ENCODE results near the gene CGN.

CGN gene

GRCh38 chr1:151493042-151493441 is 18.1 kb upstream of the CGN start:
- TF ChIP-seq MAX (IDR thresholded peaks at IDR 0.05; ENCODE audit: low read depth, low read length) (no peak), POLR2A (IDR thresholded peaks at IDR 0.05; ENCODE audit: extremely low read depth, insufficient read length) (no peak)
- DNase-seq (ENCODE audit: low read depth), result no peak
- H3K4me3 ChIP-seq (ENCODE audit: low read depth, low read length), result no peak overlapping the region

GRCh38 chr1:151494741-151495281 is 16.4 kb upstream of the CGN start:
- TF ChIP-seq MYC (IDR thresholded peaks at IDR 0.05; ENCODE audit: low read depth, low read length), result no peak
- no peak for TF ChIP-seq POLR2A (IDR thresholded peaks at IDR 0.05; ENCODE audit: extremely low read depth, insufficient read length)
- no peak for TF ChIP-seq MAX (IDR thresholded peaks at IDR 0.05; ENCODE audit: low read depth, low read length)
- no peak for TF ChIP-seq CTCF (IDR thresholded peaks at IDR 0.05; ENCODE audit: low read depth, low read length)
- no peak for DNase-seq (ENCODE audit: low read depth)
- no peak overlapping the region for H3K4me3 ChIP-seq (ENCODE audit: low read depth, low read length)

- no peak for TF ChIP-seq POLR2A (IDR thresholded peaks at IDR 0.05; ENCODE audit: extremely low read depth, insufficient read length)
- no peak for TF ChIP-seq CTCF (IDR thresholded peaks at IDR 0.05; ENCODE audit: low read depth, low read length)
- TF ChIP-seq MYC (IDR thresholded peaks at IDR 0.05; ENCODE audit: low read depth, low read length), result no peak
- no peak for TF ChIP-seq MAX (IDR thresholded peaks at IDR 0.05; ENCODE audit: low read depth, low read length)
- no peak for DNase-seq (ENCODE audit: low read depth)
- H3K4me3 ChIP-seq (ENCODE audit: low read depth, low read length), result no peak overlapping the region
Measured at GRCh38 chr1:151495316-151495715, 15.9 kb upstream of the CGN start.

- no peak overlapping the region for H3K4me3 ChIP-seq (ENCODE audit: low read depth, low read length)
- no peak for DNase-seq (ENCODE audit: low read depth)
- TF ChIP-seq CTCF (IDR thresholded peaks at IDR 0.05; ENCODE audit: low read depth, low read length) (no peak), POLR2A (IDR thresholded peaks at IDR 0.05; ENCODE audit: extremely low read depth, insufficient read length) (no peak), MAX (IDR thresholded peaks at IDR 0.05; ENCODE audit: low read depth, low read length) (no peak), MYC (IDR thresholded peaks at IDR 0.05; ENCODE audit: low read depth, low read length) (no peak)
Measured at GRCh38 chr1:151499365-151499764, 11.8 kb upstream of the CGN start.

GRCh38 chr1:151499930-151500329 is 11.3 kb upstream of the CGN start:
- no peak for DNase-seq (ENCODE audit: low read depth)
- TF ChIP-seq MYC (IDR thresholded peaks at IDR 0.05; ENCODE audit: low read depth, low read length) (no peak), CTCF (IDR thresholded peaks at IDR 0.05; ENCODE audit: low read depth, low read length) (no peak), MAX (IDR thresholded peaks at IDR 0.05; ENCODE audit: low read depth, low read length) (no peak), POLR2A (IDR thresholded peaks at IDR 0.05; ENCODE audit: extremely low read depth, insufficient read length) (no peak)
- no peak overlapping the region for H3K4me3 ChIP-seq (ENCODE audit: low read depth, low read length)

GRCh38 chr1:151501474-151501873 is 9.7 kb upstream of the CGN start:
- no peak for TF ChIP-seq MYC (IDR thresholded peaks at IDR 0.05; ENCODE audit: low read depth, low read length)
- no peak for TF ChIP-seq POLR2A (IDR thresholded peaks at IDR 0.05; ENCODE audit: extremely low read depth, insufficient read length)
- TF ChIP-seq CTCF (IDR thresholded peaks at IDR 0.05; ENCODE audit: low read depth, low read length), result no peak
- TF ChIP-seq MAX (IDR thresholded peaks at IDR 0.05; ENCODE audit: low read depth, low read length), result no peak
- H3K4me3 ChIP-seq (ENCODE audit: low read depth, low read length), result no peak overlapping the region
- DNase-seq (ENCODE audit: low read depth), result no peak
